IMR-90 (cell line): ENCODE data around the gene OR4D9. TPM values are rescaled to one million over a fixed set of nuclear protein-coding genes. Genes with fewer than 3 reads are reported as not detected.

Experiments used
- ATAC-seq: fragments of 200-7000 bp; cut with Tn5 transposase; 2 replicates; pipeline ENCODE4 v1.9.1; 2020; ENCODE audit warnings: low read depth, mild to moderate bottlenecking, moderate library complexity
- BruUV-seq: library from RNA; stranded (reverse); fragments of 400-500 nt; replicated peaks from 2 replicates; lab custom pipeline; 2021; lab: Mats Ljungman, UMichigan
- CTCF ChIA-PET: fragments of 300-600 bp; formaldehyde crosslinking; extraction: SDS; loops from one replicate; lab custom pipeline; 2021; ENCODE audit warnings: antibody characterized with exemption; lab: Yijun Ruan, JAX
- POLR2A ChIA-PET: fragments of 300-600 bp; sonication (Branson Sonifier 250); formaldehyde crosslinking; loops from one replicate; lab custom pipeline; 2022; ENCODE audit warnings: antibody characterized with exemption; ENCODE audit not compliant: unreplicated experiment; lab: Charles Lee
- DNase-seq: peaks from one replicate; pipeline ENCODE4 v3.0.0; 2013
- H2AFZ ChIP-seq: replicated peaks from 2 replicates; pipeline ENCODE3; 2013; ENCODE audit warnings: low read length, mild to moderate bottlenecking; ENCODE audit not compliant: poor library complexity
- H2AK5ac ChIP-seq: 2 replicates; pipeline ENCODE4 v1.6.1; 2013; ENCODE audit warnings: low read depth, low read length, inconsistent platforms
- H2AK9ac ChIP-seq: replicated peaks from 2 replicates; pipeline ENCODE3; 2013; ENCODE audit warnings: mild to moderate bottlenecking, low read depth, low read length, moderate library complexity; ENCODE audit not compliant: poor library complexity
- H2BK120ac ChIP-seq: 2 replicates; pipeline ENCODE4 v1.6.1; 2013; ENCODE audit warnings: low read depth, low read length, inconsistent platforms
- H2BK15ac ChIP-seq: 3 replicates; pipeline ENCODE4 v1.6.1; 2013; ENCODE audit warnings: low read depth, low read length, inconsistent platforms
- H2BK20ac ChIP-seq: 2 replicates; pipeline ENCODE4 v1.6.1; 2013; ENCODE audit warnings: low read depth, mild to moderate bottlenecking, inconsistent platforms, low read length, moderate library complexity
- H2BK5ac ChIP-seq: 2 replicates; pipeline ENCODE4 v1.6.1; 2013; ENCODE audit warnings: mild to moderate bottlenecking, low read depth, low read length, inconsistent platforms; ENCODE audit not compliant: poor library complexity, severe bottlenecking
- H3K14ac ChIP-seq: replicated peaks from 2 replicates; pipeline ENCODE4 v1.6.1; 2013; ENCODE audit warnings: low read depth, low read length, inconsistent platforms
- H3K18ac ChIP-seq: 2 replicates; pipeline ENCODE4 v1.6.1; 2013; ENCODE audit warnings: low read depth, low read length, control low read depth
- H3K23ac ChIP-seq: 2 replicates; pipeline ENCODE4 v1.6.1; 2013; ENCODE audit warnings: low read depth, low read length, inconsistent platforms
- H3K27ac ChIP-seq: 2 replicates; pipeline ENCODE4 v1.5.1; 2013; ENCODE audit warnings: mild to moderate bottlenecking, control low read depth, low read length; ENCODE audit not compliant: insufficient read depth
- H3K27me3 ChIP-seq: 2 replicates; pipeline ENCODE4 v1.6.1; 2013; ENCODE audit warnings: low read length; ENCODE audit not compliant: control insufficient read depth, insufficient read depth
- H3K36me3 ChIP-seq: 2 replicates; pipeline ENCODE4 v1.6.1; 2013; ENCODE audit warnings: low read length, mixed read lengths; ENCODE audit not compliant: control insufficient read depth, insufficient read depth
- H3K4ac ChIP-seq: 2 replicates; pipeline ENCODE4 v1.6.1; 2013; ENCODE audit warnings: low read depth, low read length, inconsistent platforms
- H3K4me1 ChIP-seq: 2 replicates; pipeline ENCODE4 v1.6.1; 2013; ENCODE audit warnings: low read length, mixed read lengths; ENCODE audit not compliant: control insufficient read depth, insufficient read depth
- H3K4me2 ChIP-seq: 2 replicates; pipeline ENCODE4 v1.6.1; 2013; ENCODE audit warnings: low read depth, mild to moderate bottlenecking, control low read depth, low read length, moderate library complexity
- H3K4me3 ChIP-seq: 2 replicates; pipeline ENCODE4 v1.5.1; 2013; ENCODE audit warnings: low read depth, mild to moderate bottlenecking, control low read depth, low read length, moderate library complexity; ENCODE audit not compliant: insufficient read depth
- H3K56ac ChIP-seq: 2 replicates; pipeline ENCODE4 v1.6.1; 2013; ENCODE audit warnings: low read length, inconsistent platforms; ENCODE audit not compliant: insufficient read depth; ENCODE audit errors: extremely low read depth
- H3K79me1 ChIP-seq, 2 experiments: 2 replicates each; pipeline ENCODE4 v1.6.1; 2013; ENCODE audit warnings: low read length in 2 of 2, inconsistent platforms in 1 of 2, low read depth in 1 of 2
- H3K9ac ChIP-seq: 2 replicates; pipeline ENCODE4 v1.6.1; 2013; ENCODE audit warnings: low read depth, low read length, control low read depth
- H3K9me1 ChIP-seq: 2 replicates; pipeline ENCODE4 v1.6.1; 2013; ENCODE audit warnings: low read length, inconsistent platforms; ENCODE audit not compliant: insufficient read depth
- H3K9me3 ChIP-seq: 2 replicates; pipeline ENCODE4 v1.6.1; 2013; ENCODE audit warnings: low read length; ENCODE audit not compliant: control insufficient read depth, insufficient read depth
- H4K20me1 ChIP-seq: 2 replicates; pipeline ENCODE4 v1.6.1; 2013; ENCODE audit warnings: low read length, inconsistent platforms; ENCODE audit not compliant: insufficient read depth
- H4K5ac ChIP-seq: 2 replicates; pipeline ENCODE4 v1.6.1; 2013; ENCODE audit warnings: mild to moderate bottlenecking, low read depth, low read length, control low read depth
- H4K8ac ChIP-seq, 2 experiments: 2 replicates each; pipeline ENCODE4 v1.6.1; 2013; ENCODE audit warnings: low read depth in 2 of 2, low read length in 2 of 2, control low read depth in 1 of 2, inconsistent platforms in 1 of 2
- H4K91ac ChIP-seq: 2 replicates; pipeline ENCODE4 v1.6.1; 2013; ENCODE audit warnings: low read depth, low read length, inconsistent platforms; ENCODE audit not compliant: insufficient read depth
- BHLHE40 ChIP-seq: fragments of 150-350 bp; IDR thresholded peaks from 2 replicates; pipeline ENCODE4 v1.6.1; 2016; ENCODE audit warnings: mild to moderate bottlenecking, low read depth, low read length
- CEBPB ChIP-seq: IDR thresholded peaks from 2 replicates; pipeline ENCODE4 v1.6.1; 2012; ENCODE audit warnings: low read depth, low read length, improper control_type of control experiment
- CHD1 ChIP-seq: IDR thresholded peaks from 2 replicates; pipeline ENCODE4 v1.6.1; 2012; ENCODE audit warnings: low read depth, low read length, improper control_type of control experiment
- ELK1 ChIP-seq: fragments of 150-350 bp; IDR thresholded peaks from 2 replicates; pipeline ENCODE4 v1.6.1; 2016; ENCODE audit warnings: low read depth, mild to moderate bottlenecking, low read length, moderate library complexity, borderline replicate concordance
- FOS ChIP-seq: fragments of 150-350 bp; IDR thresholded peaks from 2 replicates; pipeline ENCODE4 v1.6.1; 2016; ENCODE audit warnings: low read depth, low read length
- MAZ ChIP-seq: IDR thresholded peaks from 2 replicates; pipeline ENCODE4 v1.6.1; 2012; ENCODE audit warnings: low read depth, mild to moderate bottlenecking, low read length, improper control_type of control experiment, moderate library complexity, borderline replicate concordance
- MXI1 ChIP-seq: IDR thresholded peaks from 2 replicates; pipeline ENCODE4 v1.6.1; 2012; ENCODE audit warnings: low read depth, mild to moderate bottlenecking, low read length, moderate library complexity, borderline replicate concordance
- NFE2L2 ChIP-seq: fragments of 150-350 bp; IDR thresholded peaks from 2 replicates; pipeline ENCODE4 v1.6.1; 2016; ENCODE audit warnings: low read depth, mild to moderate bottlenecking, low read length
- POLR2A ChIP-seq: IDR thresholded peaks from 2 replicates; pipeline ENCODE4 v1.6.1; 2012; ENCODE audit warnings: mild to moderate bottlenecking, low read depth, low read length
- RAD21 ChIP-seq: IDR thresholded peaks from 2 replicates; pipeline ENCODE4 v1.6.1; 2012; ENCODE audit warnings: low read length, improper control_type of control experiment
- RCOR1 ChIP-seq: IDR thresholded peaks from 2 replicates; pipeline ENCODE4 v1.6.1; 2012; ENCODE audit warnings: mild to moderate bottlenecking, low read length, improper control_type of control experiment; ENCODE audit not compliant: insufficient replicate concordance
- RFX5 ChIP-seq: IDR thresholded peaks from 2 replicates; pipeline ENCODE4 v1.8.0; 2012; ENCODE audit warnings: low read depth, mild to moderate bottlenecking, low read length, moderate library complexity
- SMC3 ChIP-seq: fragments of 150-350 bp; IDR thresholded peaks from 2 replicates; pipeline ENCODE4 v1.6.1; 2016; ENCODE audit warnings: low read depth, mild to moderate bottlenecking, antibody characterized with exemption, low read length, moderate library complexity
- WGBS, 2 experiments: methylation state at CpG; one replicate each; pipeline versions ENCODE4 v1.1.5 to v1.1.7; 2013; ENCODE audit warnings: missing lambda C conversion rate in 2 of 2; ENCODE audit not compliant: insufficient read length in 1 of 2; ENCODE audit errors: extremely low coverage in 2 of 2; 5-methylcytosine and 5-hydroxymethylcytosine counted together
- dilution Hi-C: fragments of 300-500 bp; cut with HindIII; formaldehyde crosslinking; loops from one replicate; pipeline ENCODE4 v1.14.3; 2018; ENCODE audit warnings: low sequenced_read_pairs; ENCODE audit not compliant: unreplicated experiment
- in situ Hi-C: fragments of 300-500 bp; cut with MboI; formaldehyde crosslinking; loops from 3 replicates; pipeline ENCODE4 v1.14.3; 2019; ENCODE audit warnings: low sequenced_read_pairs, inconsistent platforms, mixed read lengths
- intact Hi-C: fragments of 100-400 bp; cut with micrococcal nuclease; formaldehyde crosslinking; loops from 2 replicates; pipeline ENCODE4 v1.10.0; 2022
- polyA plus RNA-seq, 3 experiments: library from polyadenylated mRNA; depleted of rRNA; stranded (reverse); fragments of >200 nt; gene quantifications; 2 replicates each; pipeline ENCODE4 v1.2.3, GENCODE V29; 2012; ENCODE audit warnings: low replicate concordance in 1 of 3
- total RNA-seq: library from RNA; depleted of rRNA; stranded (reverse); fragments of >200 nt; gene quantifications from 2 replicates; pipeline ENCODE4 v1.2.3, GENCODE V29; 2012
- TF ChIP-seq, protein P1 (sequence below): conservative IDR thresholded peaks from 2 replicates; pipeline ENCODE4 v1.5.1; 2012; ENCODE audit warnings: mild to moderate bottlenecking, low read depth, low read length, improper control_type of control experiment

The OR4D9 gene
- total and polyA plus RNA-seq, 2 of the 4 experiments (the other 2 are of a cell fraction) = not detected

GRCh38 chr11:59548309-59548656, 36.9 kb downstream of the OR4D9 start:
- Histone ChIP-seq H3K4ac (no peak overlapping the region), H2AFZ (no peak overlapping the region), H2AK5ac (no peak overlapping the region), H3K14ac (no peak overlapping the region), H3K9me3 (no peaks in the 10 kb centered on the region), H4K8ac (no peak overlapping the region), H3K27ac (no peak overlapping the region), H2BK5ac (no peak overlapping the region), H3K18ac (no peak overlapping the region), H2AK9ac (no peak overlapping the region), H3K79me1 (no peaks in the 10 kb centered on the region), H3K56ac (no peak overlapping the region), H3K27me3 (no peaks in the 10 kb centered on the region), H4K91ac (no peak overlapping the region), H3K36me3 (no peaks in the 10 kb centered on the region), H3K9ac (no peak overlapping the region), H3K23ac (no peak overlapping the region), H2BK20ac (no peak overlapping the region), H2BK120ac (no peak overlapping the region), H3K4me1 (0 out of 2 replicates have a peak, but pooled peaks cover 2% of the 10 kb centered on the region), H2BK15ac (no peak overlapping the region), H4K20me1 (peaks cover 10% of the 10 kb centered on the region), H4K5ac (no peak overlapping the region), H3K4me3 (no peak overlapping the region), H3K9me1 (no peaks in the 10 kb centered on the region), H3K4me2 (no peak overlapping the region)
- no CpG with 5 or more reads among the region's 5 CpGs for WGBS, 2 experiments
- no peak for ATAC-seq
- no TSS peak for BruUV-seq
- TF ChIP-seq FOS (no peak), RFX5 (no peak), MXI1 (no peak), POLR2A (no peak), CHD1 (no peak), NFE2L2 (no peak), SMC3 (no peak), RCOR1 (no peak), RAD21 (no peak), MAZ (no peak), ELK1 (no peak), CEBPB (no peak), BHLHE40 (no peak)
- TF ChIP-seq, protein P1, sequence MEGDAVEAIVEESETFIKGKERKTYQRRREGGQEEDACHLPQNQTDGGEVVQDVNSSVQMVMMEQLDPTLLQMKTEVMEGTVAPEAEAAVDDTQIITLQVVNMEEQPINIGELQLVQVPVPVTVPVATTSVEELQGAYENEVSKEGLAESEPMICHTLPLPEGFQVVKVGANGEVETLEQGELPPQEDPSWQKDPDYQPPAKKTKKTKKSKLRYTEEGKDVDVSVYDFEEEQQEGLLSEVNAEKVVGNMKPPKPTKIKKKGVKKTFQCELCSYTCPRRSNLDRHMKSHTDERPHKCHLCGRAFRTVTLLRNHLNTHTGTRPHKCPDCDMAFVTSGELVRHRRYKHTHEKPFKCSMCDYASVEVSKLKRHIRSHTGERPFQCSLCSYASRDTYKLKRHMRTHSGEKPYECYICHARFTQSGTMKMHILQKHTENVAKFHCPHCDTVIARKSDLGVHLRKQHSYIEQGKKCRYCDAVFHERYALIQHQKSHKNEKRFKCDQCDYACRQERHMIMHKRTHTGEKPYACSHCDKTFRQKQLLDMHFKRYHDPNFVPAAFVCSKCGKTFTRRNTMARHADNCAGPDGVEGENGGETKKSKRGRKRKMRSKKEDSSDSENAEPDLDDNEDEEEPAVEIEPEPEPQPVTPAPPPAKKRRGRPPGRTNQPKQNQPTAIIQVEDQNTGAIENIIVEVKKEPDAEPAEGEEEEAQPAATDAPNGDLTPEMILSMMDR = no peak
- ChIA-PET CTCF (no interaction called here), POLR2A (no interaction called here)
- dilution Hi-C loops (no loop called here), intact Hi-C loops (no loop called here), in situ Hi-C loops (no loop called here)
- DNase-seq = no peak
